Transverse colon (tissue), 1 donor: ENCODE measurements around the gene TMEM250.

ENCODE experiments used
- EP300 ChIP-seq: sonication (generic); formaldehyde crosslinking; IDR thresholded peaks from one replicate; pipeline ENCODE4 v1.6.1; 2017; ENCODE audit warnings: antibody characterized with exemption, low read depth
- POLR2A ChIP-seq: fragments of 450-650 bp; IDR thresholded peaks from one replicate; pipeline ENCODE4 v1.6.1; 2016; ENCODE audit warnings: antibody characterized with exemption, mild to moderate bottlenecking, moderate library complexity

DNA sequence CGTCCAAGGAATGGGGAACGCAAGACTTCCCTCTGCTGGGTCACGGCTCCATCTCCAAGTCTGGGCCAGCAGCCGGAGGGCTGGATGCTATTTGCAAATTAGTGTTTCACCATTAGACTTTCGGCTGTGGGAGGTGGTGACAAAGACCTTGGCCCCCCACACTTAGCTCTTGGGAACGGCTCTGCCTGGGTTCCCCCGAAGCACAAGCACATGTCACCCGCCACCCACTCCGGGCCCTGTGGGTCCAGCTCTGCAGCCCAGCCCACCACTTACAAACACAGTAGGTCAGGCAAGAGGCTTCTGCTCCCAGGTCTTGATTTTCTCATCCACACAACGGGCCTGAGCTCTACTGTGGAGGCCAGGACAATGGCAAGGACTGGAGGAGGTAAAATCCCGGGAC is 25.8 kb upstream of the TMEM250 start:
- TF ChIP-seq EP300 (no peak), POLR2A (no peak)
